HG03064 (cell line): ENCODE measurements around the gene CLIC4.

Source experiments
- ATAC-seq: cut with Tn5 transposase; IDR thresholded peaks from one replicate; pipeline ENCODE4 v1.9.1; 2021; ENCODE audit warnings: low read depth; ENCODE audit not compliant: unreplicated experiment

CLIC4 gene

DNA sequence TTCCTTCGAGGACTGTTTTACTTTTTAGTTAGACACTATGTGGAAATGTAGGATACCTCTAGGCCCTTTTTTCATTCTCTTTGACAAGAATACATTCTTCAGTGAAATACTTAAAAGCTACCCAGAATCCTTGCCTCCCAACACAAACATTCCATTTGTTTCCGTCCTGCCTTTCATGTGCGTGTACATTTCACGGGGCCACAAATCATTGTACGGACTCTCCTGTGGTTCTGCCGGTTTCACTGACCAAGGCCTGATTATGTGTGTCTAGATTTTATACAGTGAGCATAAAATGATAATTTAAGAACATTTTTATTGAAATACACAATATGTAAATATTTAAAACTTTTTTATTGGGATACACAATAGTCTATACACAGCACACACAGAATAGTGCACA, 108.4 kb downstream of the CLIC4 start:
- no peak for ATAC-seq

DNA sequence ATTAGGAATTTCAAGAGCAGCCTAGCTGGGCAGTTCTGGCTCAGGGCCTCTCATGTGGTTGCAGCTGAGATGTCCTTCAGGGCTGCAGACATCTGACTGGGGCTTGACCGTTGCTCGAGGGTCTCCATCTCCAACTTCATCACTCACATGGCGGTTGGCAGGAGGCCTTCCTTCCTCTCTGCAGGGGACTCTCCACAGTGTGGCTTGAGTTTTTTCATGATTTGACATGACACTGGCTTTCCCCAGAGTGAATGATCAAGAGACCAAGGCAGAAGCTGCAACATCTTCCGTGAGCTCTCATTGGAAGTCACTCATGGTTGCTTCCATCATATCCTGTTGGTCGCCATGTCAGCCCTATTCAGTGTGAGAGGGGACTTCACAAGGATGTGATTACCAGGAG, 110.2 kb downstream of the CLIC4 start:
- ATAC-seq = no peak

DNA sequence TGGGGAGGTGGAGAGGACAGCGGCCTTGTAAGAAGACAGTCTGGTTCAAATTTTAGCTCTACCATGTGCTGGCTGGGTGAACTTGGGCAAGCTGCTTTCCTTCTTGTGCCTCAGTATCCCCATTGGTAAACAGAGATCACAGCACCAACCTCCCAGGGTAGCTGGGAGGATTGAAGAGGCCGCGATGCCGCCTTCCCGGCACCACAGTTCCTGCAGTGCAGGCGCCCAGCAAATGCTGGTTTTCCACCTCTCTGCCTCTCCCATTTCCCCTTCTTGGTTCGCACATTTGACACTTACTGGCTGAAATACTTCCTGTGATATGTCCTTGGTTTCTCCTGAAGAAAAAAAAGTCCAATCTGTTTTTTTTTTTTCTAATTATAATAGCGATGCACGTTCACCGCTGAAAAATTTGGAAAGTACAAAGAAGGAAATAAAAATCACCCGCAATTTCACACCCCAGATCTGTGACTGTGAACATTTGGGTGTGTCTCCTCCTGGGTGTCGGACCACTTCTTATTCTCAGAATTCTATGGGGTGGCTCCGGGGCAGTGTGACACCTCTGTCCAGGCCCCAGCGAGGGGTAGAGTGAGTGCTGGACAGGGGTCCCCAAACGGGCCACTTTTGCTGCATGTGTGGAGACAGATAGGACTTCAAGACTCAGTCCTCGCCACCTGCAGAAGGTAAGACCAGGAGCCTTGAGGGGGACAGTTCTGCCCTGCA, 111.7 kb downstream of the CLIC4 start:
- no peak for ATAC-seq

DNA sequence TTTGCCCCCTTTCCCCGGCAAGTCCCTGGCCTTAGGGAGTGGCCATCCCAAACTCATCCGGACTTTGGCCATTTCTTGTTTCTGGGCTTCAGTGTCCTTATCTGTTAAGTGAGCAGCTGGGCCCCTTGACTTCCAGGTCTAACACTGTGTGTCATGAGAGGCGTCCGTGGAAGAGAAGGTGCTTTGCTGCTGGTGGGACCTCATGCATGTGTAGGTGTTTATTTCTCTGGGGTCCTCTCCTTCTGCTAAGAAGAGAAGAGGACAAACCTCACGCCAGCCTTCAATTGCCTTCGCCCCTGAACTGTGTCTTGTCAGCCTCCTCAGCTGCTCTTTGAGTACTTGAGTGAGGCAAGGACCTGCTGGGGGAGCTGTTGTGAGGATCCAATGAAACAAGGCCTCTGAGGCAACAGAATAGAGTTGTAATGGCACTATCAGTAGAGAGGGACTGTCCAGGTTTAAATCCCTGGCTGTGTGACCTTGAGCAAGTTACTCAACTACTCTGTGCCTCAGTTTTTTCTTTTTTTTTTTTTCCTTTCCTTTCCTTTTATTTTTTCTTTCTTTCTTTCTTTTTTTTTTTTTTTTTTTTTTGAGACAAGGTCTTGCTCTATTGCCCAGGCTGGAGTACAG, 112.4 kb downstream of the CLIC4 start:
- no peak for ATAC-seq

DNA sequence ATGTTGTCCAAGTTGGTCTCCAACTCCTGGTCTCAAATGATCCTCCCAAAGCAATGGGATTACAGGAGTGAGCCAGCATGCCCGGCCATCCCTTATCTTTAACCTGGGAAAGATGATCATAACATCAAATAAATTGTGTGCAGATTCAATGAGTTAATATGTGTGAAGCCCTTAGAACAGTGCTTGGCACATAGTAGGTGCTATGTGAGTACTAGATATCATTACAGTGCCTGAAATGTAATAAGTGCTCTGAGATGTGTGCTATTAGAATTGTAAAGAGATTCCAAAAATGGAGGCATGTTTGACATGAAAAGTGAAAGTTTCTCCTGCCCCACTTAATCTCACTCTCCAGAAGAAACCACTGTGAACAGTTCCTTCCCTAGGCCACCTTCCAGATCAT, 113.0 kb downstream of the CLIC4 start:
- ATAC-seq = no peak

DNA sequence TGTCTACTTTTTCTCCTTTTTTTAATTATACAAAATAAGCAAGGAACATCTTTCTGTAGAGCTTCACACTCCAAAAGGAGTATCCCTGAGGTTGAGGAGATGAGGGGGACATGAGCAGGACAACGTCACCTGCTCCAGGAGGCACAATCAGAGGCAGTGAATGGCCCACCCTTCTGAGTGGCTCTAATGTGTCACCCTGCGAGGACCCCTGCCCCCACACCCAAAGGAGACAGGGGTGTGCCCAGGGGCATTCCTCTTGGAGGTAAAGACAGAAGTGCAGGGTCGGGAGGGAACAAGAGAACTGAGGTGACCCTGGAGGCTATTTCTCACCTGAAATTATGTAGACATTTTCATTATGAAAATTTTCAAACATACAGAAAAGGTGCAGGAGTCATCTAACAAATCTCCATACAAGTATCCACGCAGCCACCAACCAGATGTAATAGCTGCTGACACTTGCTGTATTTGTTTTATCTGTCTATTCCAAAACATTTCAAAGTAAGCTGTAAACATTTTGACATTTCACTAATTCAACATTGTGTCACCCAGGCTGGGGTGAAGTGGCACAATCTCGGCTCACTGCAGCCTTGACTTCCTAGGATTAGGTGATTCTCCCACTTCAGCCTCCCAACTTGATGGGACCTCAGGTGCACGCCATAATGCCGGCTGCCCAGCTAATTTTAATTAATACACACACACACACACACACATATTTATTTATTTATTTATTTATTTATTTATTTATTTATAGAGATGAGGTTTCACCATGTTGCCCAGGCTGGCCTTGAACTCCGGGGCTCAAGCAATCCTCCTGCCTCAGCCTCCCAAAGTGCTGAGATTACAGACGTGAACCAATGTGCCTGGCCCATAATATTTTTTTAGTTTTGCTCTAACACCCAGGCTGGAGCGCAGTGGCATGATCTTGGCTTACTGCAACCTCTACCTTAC, 114.1 kb downstream of the CLIC4 start:
- no peak for ATAC-seq

DNA sequence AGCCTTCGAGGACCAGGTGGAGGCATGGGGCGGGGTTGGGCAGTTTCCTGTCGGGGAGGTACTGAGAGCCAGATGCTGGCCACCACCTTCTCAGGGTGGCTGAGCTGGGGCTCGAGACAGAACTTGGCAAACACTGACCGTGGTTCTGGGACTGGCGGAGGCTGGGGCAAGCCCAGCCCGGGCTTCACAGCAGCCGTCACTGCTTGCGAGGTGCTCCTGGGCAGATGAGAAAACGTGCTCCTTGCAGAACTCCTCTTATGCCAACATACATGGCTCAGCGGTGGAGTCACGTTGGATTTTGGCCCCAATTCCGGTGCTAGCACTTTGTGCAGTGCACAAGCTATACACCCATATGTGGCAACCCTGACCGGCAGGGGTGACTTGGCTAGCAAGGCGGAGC, 115.6 kb downstream of the CLIC4 start:
- no peak for ATAC-seq

DNA sequence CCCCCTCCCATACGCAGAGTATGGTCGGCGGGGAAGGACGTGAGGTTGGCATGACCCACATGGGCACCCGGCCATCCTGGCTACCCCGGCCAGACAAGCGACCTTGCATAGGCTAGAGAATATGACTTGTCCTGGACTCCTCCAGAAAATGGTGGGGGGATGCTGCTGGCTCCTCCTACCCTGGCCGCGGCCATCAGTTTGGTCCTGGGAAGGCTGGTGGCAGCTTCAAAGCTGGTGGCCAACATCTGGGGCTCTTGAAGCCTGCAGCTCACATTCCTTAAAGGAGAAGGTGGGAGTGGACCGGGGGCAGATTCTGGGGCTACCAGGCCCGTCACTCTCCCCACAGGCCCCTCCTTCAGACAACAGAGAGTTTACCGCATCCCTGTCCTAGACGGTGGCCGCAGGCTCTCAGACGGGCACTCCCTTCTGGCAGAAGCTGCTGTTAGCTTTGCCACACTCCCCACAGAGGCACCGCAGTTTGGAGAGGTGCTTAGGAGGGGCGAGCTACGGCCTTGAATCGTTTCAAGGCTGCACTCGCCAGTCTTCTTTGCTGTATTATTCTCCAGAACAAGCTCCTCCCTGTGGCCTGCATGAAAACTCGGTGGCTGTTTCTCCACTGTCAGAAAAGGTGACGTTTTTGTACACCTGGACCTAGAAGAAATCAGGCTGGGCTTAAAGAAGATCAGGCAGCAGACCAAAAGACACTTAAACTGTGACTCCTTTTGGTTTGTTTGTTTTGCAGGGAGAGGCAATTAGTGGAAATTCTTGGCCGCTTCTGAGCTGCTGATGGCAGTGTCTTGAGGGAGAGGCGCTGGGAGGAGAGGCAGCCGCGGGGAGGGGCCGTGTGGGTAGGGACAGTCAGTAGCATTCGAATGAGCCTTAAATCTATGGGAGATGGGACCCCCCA, 116.8 kb downstream of the CLIC4 start:
- no peak for ATAC-seq

DNA sequence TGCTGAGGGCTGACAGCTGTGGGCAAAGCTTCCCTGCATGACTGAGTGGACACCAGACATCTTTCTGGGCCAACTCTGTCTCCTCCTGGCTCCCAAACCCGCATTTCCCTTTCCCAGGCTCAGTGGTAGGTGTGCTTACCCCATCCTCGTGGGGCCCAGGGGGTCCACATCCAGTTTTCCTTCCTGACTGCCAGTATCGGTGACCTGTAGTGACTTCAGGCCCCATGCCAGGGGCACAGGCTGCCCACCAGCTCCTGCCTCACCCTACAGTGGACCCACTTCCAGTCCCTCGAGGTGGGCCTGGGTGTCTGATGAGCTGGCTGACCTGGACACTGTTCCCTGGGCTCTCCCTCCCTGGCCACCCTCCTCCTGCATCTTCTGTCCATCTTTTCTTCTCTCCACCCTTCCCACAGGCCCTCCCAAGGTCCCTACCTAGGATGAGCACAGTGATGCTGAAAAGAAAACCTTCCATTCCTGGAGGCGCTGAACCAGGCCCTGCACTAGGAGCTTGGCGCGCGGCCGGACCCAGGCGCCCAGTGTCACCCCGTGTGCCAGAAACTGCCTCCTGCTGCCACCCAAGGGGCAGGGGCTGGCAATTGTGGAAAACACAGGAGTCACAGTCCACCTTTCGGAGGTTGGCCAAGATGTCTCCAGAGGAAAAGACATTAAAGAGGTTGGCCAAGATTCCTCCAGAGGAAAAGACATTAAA, 117.7 kb downstream of the CLIC4 start:
- ATAC-seq = no peak

DNA sequence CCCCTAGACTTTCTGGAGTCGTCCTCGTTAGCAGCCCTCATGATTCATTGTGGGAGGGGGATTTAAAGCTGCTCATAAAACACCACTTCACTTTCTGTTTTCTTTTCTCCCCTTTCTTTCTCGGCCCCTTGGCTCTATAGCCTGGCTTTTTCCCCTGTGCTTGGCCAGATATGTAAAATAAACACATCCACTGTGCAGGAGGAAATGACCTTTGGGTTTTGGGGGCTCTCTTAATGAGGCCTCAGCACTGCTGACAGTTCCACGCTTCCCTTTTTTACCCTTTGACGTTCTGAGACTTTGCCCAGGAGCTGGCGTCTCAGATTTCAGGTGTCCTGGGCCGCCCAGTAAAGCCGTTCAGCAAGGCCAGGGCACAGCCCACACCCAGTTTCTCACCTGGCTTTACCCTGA, 119.1 kb downstream of the CLIC4 start:
- ATAC-seq = no peak

DNA sequence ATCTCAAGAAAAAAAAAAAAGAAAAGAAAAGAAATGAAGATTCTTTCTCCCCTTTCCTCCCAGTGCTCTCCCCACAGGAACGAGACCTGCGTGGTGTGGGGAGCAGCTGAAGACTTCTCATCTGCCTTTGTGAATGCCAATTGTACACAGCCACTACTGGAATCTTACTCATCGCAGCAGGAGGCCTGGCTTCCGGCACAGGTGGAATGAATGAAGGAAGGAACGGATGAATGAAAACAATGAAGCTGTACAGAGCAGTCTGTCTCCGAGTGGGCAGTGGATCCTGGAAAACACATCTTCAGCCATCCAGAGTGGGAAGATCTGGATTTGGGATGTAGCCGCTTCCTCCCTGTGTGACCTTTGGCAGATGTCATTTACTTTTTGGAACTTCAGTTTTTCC, 119.9 kb downstream of the CLIC4 start:
- ATAC-seq = no peak

DNA sequence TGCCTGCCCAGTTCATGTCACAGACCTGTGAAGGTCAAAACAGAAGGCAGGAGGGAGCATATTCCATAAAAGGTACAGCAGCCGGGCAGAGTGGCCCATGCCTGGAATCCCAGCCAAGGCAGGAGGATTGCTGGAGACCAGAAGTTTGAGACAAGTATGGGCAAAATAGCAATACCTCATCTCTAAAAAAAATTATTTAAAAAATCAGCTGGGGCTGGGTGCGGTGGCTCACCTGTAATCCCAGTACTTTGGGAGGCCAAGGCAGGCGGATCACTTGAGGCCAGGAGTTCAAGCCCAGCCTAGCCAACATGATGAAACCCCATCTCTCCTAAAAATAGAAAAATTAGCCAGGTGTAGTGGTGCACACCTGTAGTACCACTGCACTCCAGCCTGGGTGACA, 120.3 kb downstream of the CLIC4 start:
- no peak for ATAC-seq

DNA sequence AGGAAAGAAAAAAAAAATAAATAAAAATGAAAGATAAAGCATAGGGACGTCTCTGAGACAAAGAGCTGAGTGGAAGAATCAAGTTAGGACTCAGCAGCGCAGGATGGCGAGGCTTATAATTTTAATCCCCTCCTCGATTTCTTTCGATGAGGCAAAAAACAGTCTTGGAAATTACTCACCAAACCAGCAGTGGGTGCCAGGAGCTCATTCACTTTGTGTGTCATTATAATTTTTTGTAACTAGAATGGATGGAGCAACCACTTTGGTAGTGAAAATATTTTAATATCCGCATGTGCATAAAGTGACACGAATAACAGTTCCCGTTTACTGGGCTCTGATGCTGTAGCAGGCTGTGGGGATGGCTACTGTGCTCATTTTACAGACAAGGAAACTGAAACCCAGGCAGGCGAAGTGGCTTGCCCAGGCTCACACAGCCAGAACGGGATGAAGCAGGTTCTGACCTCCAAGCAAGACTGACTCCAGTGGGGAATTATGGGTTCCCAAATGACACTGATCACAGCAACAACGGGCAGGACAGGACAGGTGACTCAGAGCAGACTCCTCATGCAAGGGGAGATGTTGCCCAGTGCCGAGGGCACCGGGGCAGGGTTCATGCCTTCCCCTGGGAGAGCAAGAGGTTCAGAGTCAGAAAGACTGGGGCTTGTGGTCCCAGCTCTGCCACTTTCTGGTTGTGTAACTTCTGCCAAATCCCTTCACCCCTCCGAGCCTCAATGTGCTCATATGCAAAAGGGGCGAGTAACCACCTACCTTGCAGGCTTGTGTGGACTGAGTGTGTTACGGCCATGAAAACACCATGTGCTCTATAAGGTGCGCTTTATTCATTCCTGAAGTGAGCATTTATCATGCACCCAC, 121.2 kb downstream of the CLIC4 start:
- no peak for ATAC-seq

DNA sequence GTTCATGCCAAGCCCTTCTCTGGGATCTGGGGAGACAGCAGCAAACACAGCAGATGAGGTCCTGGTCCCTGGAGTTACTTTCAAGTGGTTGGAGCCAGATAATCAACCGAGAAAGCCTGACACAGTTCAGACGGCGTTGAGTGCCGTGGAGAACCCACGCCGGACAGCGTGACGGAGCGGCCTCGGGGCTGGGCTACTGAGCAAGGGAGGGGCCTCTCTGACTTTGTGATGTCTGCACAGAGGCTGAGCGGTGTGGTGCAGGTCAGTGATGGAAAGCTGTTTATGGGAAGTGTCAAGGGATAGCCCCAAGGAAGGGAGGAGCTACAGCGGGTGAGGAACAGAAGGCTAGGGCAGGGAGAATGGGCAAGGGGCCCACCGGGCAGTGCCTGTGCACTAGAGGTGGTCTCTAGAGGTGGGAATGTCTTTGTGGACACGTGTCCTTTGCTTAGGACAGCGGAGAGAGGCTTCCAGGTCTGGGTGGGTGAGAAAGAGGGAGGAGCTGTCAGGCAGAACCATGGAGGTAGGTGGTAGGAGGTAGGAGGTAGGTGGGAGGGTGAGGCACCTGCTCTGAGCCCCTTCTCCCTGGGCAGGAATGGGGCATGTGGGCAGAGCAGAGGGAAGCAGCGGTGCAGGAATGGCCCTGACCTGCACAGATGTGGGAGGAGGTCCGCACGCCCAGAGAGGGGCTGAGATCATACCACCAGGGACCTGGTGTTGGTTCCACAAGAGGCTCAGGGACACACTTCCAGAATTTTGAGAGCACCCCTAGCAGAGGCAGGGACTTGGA, 122.0 kb downstream of the CLIC4 start:
- ATAC-seq = no peak

DNA sequence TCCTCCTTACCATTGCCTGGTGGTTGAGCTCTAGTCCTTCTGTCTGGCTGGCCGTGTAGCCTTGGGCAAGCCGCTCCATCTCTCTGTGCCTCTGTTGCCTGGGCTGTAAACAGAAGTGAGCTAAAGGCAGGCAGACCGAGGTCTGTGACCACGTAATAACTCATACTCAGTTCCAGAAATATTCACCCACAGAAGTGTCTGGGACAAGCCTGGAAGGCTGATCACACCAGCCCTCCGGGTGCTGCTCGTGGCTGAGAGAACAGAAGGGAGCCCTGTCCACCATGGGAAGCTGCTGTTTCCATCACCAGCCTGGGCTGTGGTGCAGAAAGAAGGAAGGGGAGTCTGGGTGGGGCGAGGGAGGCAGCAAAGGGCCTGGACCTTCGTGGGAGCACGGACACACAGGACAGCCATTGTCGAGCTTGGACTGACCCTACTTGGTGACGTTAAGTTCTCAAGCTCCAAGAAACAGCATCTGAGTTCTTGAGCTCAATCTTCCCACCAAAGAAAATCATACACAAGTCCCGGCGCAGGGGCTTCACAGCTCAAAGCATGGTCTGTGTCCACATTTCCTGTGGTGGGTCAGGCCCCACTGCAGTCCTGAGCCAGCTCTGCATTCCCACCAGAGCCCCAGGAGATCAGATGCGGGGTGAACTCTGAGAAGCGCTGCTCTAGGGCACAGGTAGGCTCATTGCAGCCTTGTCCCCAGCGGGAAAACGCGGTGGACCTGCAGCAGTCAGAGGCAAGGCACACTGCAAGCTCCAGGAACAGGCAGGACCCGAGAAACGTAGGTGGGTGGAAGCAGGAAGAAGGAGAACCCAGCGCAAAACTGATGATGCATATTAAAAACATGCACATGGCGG, 123.0 kb downstream of the CLIC4 start:
- ATAC-seq = no peak

DNA sequence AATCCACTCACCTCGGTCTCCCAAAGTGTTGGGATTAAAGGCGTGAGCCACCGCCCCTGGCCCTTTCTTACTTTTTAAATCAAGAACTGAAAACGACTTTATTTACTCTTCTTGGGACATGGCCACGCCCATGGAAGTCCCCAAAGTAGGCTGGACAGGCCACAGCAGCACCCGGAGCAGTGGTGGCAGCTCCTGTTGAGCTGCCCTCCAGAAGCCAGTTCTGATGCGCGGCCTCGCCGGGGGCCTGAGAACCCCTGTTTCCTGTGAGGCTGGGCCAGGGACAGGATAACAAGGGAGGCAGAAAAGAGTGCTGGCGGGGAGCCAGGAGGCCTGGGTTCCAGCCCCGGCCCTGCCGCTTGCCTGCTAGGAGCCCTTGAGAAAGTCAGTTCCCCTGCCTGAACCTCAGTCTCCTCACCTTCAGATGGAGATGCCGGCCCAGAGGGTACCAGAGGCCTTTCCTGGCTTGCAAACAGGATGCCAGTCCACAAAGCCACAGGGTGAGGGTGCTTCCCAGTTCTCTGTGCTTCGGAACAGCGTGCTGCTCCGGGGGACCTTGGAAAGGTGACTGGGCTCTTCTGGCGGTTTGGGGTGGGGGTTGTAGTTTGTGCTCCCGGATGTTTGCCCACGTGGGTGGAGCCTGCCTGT, 125.4 kb downstream of the CLIC4 start:
- no peak for ATAC-seq
